ENCODE measurements around the gene FRRS1.

FRRS1 gene

DNA sequence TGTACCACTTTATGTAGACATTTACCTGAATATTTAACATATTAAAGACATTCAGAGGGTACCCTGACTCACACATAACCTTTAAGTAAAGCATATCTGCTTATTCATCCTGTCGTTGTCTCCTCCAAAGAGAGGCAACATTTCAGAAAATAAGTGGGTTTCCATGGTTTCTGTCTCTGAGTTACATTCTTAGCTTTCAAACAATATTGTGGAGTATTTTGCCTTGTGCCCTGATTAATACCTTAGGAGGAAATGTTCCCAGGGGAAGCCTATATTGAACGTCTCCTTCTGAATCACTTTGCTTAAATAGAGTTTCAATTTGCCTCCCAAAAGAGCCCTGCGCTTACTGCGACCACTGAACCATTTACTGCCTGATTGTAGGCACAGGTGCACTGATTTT is 94.4 kb downstream of the FRRS1 start:
- Histone ChIP-seq H2AFZ (ENCODE audit: low read depth, low read length, severe bottlenecking) (no peak overlapping the region), H3K36me3 (ENCODE audit: low read length) (no peaks in the 10 kb centered on the region), H4K20me1 (ENCODE audit: low read depth, low read length) (no peaks in the 10 kb centered on the region; the same call in 1 of the 2 replicates), H3K9me3 (ENCODE audit: insufficient read depth, low read length) (no peaks in the 10 kb centered on the region), H3K79me2 (ENCODE audit: insufficient read depth, low read length) (no peaks in the 10 kb centered on the region), H3K9ac (ENCODE audit: low read length) (no peak overlapping the region), H3K27me3 (ENCODE audit: low read length) (no peaks in the 10 kb centered on the region), H3F3A (ENCODE audit: insufficient read depth) (no peaks in the 10 kb centered on the region), H3K4me2 (ENCODE audit: low read depth, low read length, poor library complexity, severe bottlenecking) (no peak overlapping the region), H3K27ac (ENCODE audit: low read depth, low read length) (no peak overlapping the region), H3K9me2 (replicated peaks; ENCODE audit: insufficient read depth, low read length) (no peaks in the 10 kb centered on the region), H3K4me3 (ENCODE audit: insufficient read depth, low read length, poor library complexity, severe bottlenecking) (no peak overlapping the region)
- TF ChIP-seq, protein P1, sequence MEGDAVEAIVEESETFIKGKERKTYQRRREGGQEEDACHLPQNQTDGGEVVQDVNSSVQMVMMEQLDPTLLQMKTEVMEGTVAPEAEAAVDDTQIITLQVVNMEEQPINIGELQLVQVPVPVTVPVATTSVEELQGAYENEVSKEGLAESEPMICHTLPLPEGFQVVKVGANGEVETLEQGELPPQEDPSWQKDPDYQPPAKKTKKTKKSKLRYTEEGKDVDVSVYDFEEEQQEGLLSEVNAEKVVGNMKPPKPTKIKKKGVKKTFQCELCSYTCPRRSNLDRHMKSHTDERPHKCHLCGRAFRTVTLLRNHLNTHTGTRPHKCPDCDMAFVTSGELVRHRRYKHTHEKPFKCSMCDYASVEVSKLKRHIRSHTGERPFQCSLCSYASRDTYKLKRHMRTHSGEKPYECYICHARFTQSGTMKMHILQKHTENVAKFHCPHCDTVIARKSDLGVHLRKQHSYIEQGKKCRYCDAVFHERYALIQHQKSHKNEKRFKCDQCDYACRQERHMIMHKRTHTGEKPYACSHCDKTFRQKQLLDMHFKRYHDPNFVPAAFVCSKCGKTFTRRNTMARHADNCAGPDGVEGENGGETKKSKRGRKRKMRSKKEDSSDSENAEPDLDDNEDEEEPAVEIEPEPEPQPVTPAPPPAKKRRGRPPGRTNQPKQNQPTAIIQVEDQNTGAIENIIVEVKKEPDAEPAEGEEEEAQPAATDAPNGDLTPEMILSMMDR (IDR thresholded peaks at IDR 0.05; ENCODE audit: insufficient read depth, low read length, poor library complexity, severe bottlenecking), result no peak
- TF ChIP-seq EZH2phosphoT487 (conservative IDR thresholded peaks at IDR 0.05; ENCODE audit: low read length), result no peak

DNA sequence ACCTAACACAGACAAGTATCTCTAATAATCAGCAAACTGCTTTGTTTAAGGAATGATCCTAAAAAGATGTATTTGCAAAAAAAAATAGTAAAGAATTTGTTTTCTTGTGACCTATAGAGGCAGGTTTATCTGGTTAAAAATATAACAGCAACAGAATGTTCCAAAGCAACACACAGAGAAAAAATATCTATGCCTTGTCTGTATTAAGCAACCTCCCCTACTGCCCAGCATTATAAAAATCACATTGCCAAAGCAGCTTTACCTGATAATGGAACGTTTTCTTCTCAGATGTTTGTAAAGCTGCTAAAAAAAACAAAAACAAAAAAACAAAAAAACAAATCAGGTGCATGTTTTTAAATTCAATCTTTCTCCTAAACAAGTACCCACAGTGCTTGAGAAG is 95.9 kb downstream of the FRRS1 start:
- no peak overlapping the region for H2AFZ ChIP-seq (ENCODE audit: low read depth, low read length, severe bottlenecking)
- no peaks in the 10 kb centered on the region for H3K9me2 ChIP-seq (replicated peaks; ENCODE audit: insufficient read depth, low read length)
- no peaks in the 10 kb centered on the region for H3K27me3 ChIP-seq (ENCODE audit: low read length)
- no peaks in the 10 kb centered on the region for H3K79me2 ChIP-seq (ENCODE audit: insufficient read depth, low read length)
- no peak overlapping the region for H3K27ac ChIP-seq (ENCODE audit: low read depth, low read length)
- no peaks in the 10 kb centered on the region for H3K9me3 ChIP-seq (ENCODE audit: insufficient read depth, low read length)
- H3K4me3 ChIP-seq (ENCODE audit: insufficient read depth, low read length, poor library complexity, severe bottlenecking), result no peak overlapping the region
- H3K4me2 ChIP-seq (ENCODE audit: low read depth, low read length, poor library complexity, severe bottlenecking), result no peak overlapping the region
- H3K36me3 ChIP-seq (ENCODE audit: low read length), result no peaks in the 10 kb centered on the region
- no peak overlapping the region for H3K9ac ChIP-seq (ENCODE audit: low read length)
- H3F3A ChIP-seq (ENCODE audit: insufficient read depth), result no peaks in the 10 kb centered on the region
- TF ChIP-seq, protein P1 (IDR thresholded peaks at IDR 0.05; ENCODE audit: insufficient read depth, low read length, poor library complexity, severe bottlenecking), result no peak
- TF ChIP-seq EZH2phosphoT487 (conservative IDR thresholded peaks at IDR 0.05; ENCODE audit: low read length), result no peak
- H4K20me1 ChIP-seq (ENCODE audit: low read depth, low read length), result no peaks in the 10 kb centered on the region

DNA sequence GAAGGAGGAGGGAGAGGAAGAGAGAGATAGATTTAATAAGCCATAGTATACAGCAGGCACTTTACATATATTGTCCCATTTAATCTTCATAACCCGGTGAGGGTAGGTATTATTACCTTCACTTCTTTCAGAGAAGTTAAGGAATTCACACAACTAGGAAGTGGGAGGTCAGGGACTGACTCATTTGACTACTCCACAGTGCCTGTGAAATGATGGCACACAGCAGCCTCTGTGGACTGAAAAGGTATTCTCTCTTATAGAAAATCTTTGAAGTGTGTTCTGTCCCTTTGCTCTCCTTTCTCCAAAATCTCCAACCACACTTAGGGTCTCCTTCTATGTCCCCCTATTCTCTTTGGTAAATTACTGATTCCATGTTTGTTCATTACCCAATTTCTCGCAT is 96.6 kb downstream of the FRRS1 start:
- H3K4me2 ChIP-seq (ENCODE audit: low read depth, low read length, poor library complexity, severe bottlenecking), result no peak overlapping the region
- H4K20me1 ChIP-seq (ENCODE audit: low read depth, low read length), result no peaks in the 10 kb centered on the region
- H3K9ac ChIP-seq (ENCODE audit: low read length), result no peak overlapping the region
- H3K9me3 ChIP-seq (ENCODE audit: insufficient read depth, low read length), result no peaks in the 10 kb centered on the region
- H2AFZ ChIP-seq (ENCODE audit: low read depth, low read length, severe bottlenecking), result no peak overlapping the region
- H3K4me3 ChIP-seq (ENCODE audit: insufficient read depth, low read length, poor library complexity, severe bottlenecking), result no peak overlapping the region
- no peaks in the 10 kb centered on the region for H3K36me3 ChIP-seq (ENCODE audit: low read length)
- no peaks in the 10 kb centered on the region for H3F3A ChIP-seq (ENCODE audit: insufficient read depth)
- H3K27ac ChIP-seq (ENCODE audit: low read depth, low read length), result no peak overlapping the region
- TF ChIP-seq EZH2phosphoT487 (conservative IDR thresholded peaks at IDR 0.05; ENCODE audit: low read length), result no peak
- TF ChIP-seq, protein P1 (IDR thresholded peaks at IDR 0.05; ENCODE audit: insufficient read depth, low read length, poor library complexity, severe bottlenecking), result no peak
- no peaks in the 10 kb centered on the region for H3K79me2 ChIP-seq (ENCODE audit: insufficient read depth, low read length)
- H3K9me2 ChIP-seq (replicated peaks; ENCODE audit: insufficient read depth, low read length), result no peaks in the 10 kb centered on the region
- no peaks in the 10 kb centered on the region for H3K27me3 ChIP-seq (ENCODE audit: low read length)
